Peyer's patch (tissue), 4 donors: ENCODE data around the gene SMAP2.

ENCODE experiments used
- CTCF ChIP-seq, 6 experiments: fragments of 450-650 bp in 4 of 6; fragments of 200-600 bp in 2 of 6; sonication (generic) in 1 of 6; IDR thresholded peaks; one replicate each; pipeline ENCODE4 v1.5.1; 2017 to 2019; ENCODE audit warnings: antibody characterized with exemption in 6 of 6, mild to moderate bottlenecking in 3 of 6, moderate library complexity in 1 of 6
- POLR2A ChIP-seq, 2 donors: fragments of 450-650 bp; IDR thresholded peaks; one replicate each; pipeline ENCODE4 v1.5.1; 2017; ENCODE audit warnings: antibody characterized with exemption in 2 of 2, mild to moderate bottlenecking in 2 of 2, moderate library complexity in 2 of 2

- TF ChIP-seq CTCF (IDR thresholded peaks at IDR 0.05) (no peak), POLR2A (IDR thresholded peaks at IDR 0.05) (no peak)
Measured at GRCh38 chr1:40384887-40385286, 11.4 kb downstream of the SMAP2 start.
